Caco-2 (cell line): ENCODE results near the gene ZDHHC4. TPM values are rescaled to one million over a fixed set of nuclear protein-coding genes. Genes with fewer than 3 reads are reported as not detected.

ENCODE experiments used
- BruUV-seq: library from RNA; stranded (reverse); fragments of 400-500 nt; replicated peaks from 2 replicates; lab custom pipeline; 2021; lab: Mats Ljungman, UMichigan
- CTCF ChIA-PET: fragments of 300-600 bp; sonication (Branson Sonifier 250); formaldehyde crosslinking; loops from one replicate; lab custom pipeline; 2022; ENCODE audit warnings: antibody characterized with exemption; lab: Charles Lee
- POLR2A ChIA-PET: fragments of 300-600 bp; sonication (Branson Sonifier 250); formaldehyde crosslinking; loops from one replicate; lab custom pipeline; 2022; ENCODE audit warnings: antibody characterized with exemption; lab: Charles Lee
- DNase-seq, 2 experiments: peaks; one replicate each; pipeline versions ENCODE4 v3.0.0 to v3.0.0-alpha.2; 2020 to 2022
- H3K27me3 ChIP-seq: replicated peaks from 2 replicates; pipeline ENCODE4 v1.6.0; 2011; ENCODE audit warnings: low read length; ENCODE audit not compliant: control insufficient read depth, insufficient read depth
- H3K36me3 ChIP-seq: 2 replicates; pipeline ENCODE4 v1.5.1; 2011; ENCODE audit warnings: low read length; ENCODE audit not compliant: control insufficient read depth, insufficient read depth
- H3K4me1 ChIP-seq: fragments of 250-450 bp; sonication (Bioruptor Pico); 2 replicates; pipeline ENCODE4 v1.5.1; 2020; ENCODE audit warnings: mild to moderate bottlenecking
- H3K4me3 ChIP-seq: 2 replicates; pipeline ENCODE4 v1.5.1; 2011; ENCODE audit warnings: low read depth, mild to moderate bottlenecking, control low read depth, low read length
- H3K9me3 ChIP-seq: fragments of 250-450 bp; sonication (Bioruptor Pico); 2 replicates; pipeline ENCODE4 v1.5.1; 2020; ENCODE audit warnings: mild to moderate bottlenecking, moderate library complexity
- H3K27ac Mint-ChIP-seq: one replicate; pipeline ENCODE4 v1.8.0; 2022; ENCODE audit warnings: mixed read lengths; ENCODE audit not compliant: unreplicated experiment
- H3K27me3 Mint-ChIP-seq: one replicate; pipeline ENCODE4 v1.8.0; 2022; ENCODE audit warnings: mixed read lengths; ENCODE audit not compliant: insufficient read depth, unreplicated experiment
- H3K36me3 Mint-ChIP-seq: one replicate; pipeline ENCODE4 v1.8.0; 2022; ENCODE audit warnings: mild to moderate bottlenecking, mixed read lengths; ENCODE audit not compliant: insufficient read depth, unreplicated experiment
- H3K4me1 Mint-ChIP-seq: one replicate; pipeline ENCODE4 v1.8.0; 2022; ENCODE audit warnings: low read depth, mixed read lengths; ENCODE audit not compliant: unreplicated experiment
- H3K4me3 Mint-ChIP-seq: one replicate; pipeline ENCODE4 v1.8.0; 2022; ENCODE audit warnings: mild to moderate bottlenecking, moderate library complexity, mixed read lengths; ENCODE audit not compliant: unreplicated experiment
- H3K9me3 Mint-ChIP-seq: one replicate; pipeline ENCODE4 v1.8.0; 2022; ENCODE audit warnings: mixed read lengths; ENCODE audit not compliant: unreplicated experiment
- intact Hi-C: fragments of 100-400 bp; cut with micrococcal nuclease; formaldehyde crosslinking; loops from one replicate; pipeline ENCODE4 v1.10.0; 2022; ENCODE audit not compliant: unreplicated experiment
- total RNA-seq: library from RNA; stranded (reverse); gene quantifications from 2 replicates; pipeline ENCODE4 v1.2.3, GENCODE V29; 2022
- TF ChIP-seq, protein P1 (sequence below), 2 experiments: fragments of 200-600 bp in 1 of 2; IDR thresholded peaks; 1 replicate in 1 of 2; 2 replicates in 1 of 2; pipeline versions ENCODE4 v1.5.1 to v1.8.0; 2011 to 2022; ENCODE audit warnings: antibody characterized with exemption in 1 of 2, control low read depth in 1 of 2, inconsistent platforms in 1 of 2, low read depth in 1 of 2, low read length in 1 of 2, mild to moderate bottlenecking in 1 of 2, moderate library complexity in 1 of 2; ENCODE audit not compliant: insufficient read depth in 1 of 2, severe bottlenecking in 1 of 2, unreplicated experiment in 1 of 2

Gene ZDHHC4
- total RNA-seq, 1 experiment from 2014 or later = 78.9 TPM

DNA sequence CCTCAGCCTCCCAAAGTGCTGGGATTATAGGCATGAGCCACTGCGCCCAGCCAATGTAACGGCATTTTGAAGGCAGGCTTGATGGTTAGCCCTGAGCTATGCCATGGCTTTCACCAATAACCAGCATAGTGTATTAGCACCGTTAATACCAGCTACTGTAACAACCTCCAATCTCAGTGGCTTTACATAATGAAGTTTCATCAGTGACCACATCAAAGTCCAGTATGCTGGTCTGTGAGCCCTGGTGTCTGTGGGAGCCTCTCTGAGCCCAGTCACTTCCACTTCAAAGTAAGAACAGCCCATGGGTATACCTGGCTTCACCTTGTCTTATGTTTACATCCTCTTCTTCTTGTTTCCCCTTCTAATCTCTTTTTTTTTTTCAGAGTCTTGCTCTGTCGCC lies 11.6 kb upstream of the ZDHHC4 start:
- no peaks in the 10 kb centered on the region for H3K9me3 Mint-ChIP-seq
- intact Hi-C loops = no loop called here
- no TSS peak for BruUV-seq

DNA sequence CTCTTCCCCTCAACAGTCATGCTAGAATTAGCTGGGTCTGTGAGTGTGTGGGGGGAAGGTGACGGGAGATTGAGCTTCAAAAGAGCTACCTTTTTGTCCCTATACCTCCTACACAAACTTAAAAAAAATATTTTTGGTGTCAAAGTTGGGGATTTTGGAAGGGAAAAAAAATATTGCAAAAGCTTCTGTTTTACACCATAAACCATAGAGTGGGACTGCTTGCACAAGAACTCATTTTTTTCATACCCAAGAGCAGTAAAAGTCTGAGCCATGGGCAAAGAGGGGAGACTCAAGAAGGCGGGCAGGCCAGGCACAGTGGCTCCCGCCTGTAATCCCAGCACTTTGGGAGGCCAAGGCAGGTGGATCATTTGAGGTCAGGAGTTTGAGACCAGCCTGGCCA lies 9.4 kb upstream of the ZDHHC4 start:
- no peaks in the 10 kb centered on the region for H3K36me3 ChIP-seq

More for the DNA sequence above, 11.6 kb upstream of the ZDHHC4 start:
- no peaks in the 10 kb centered on the region for H3K9me3 ChIP-seq
- H3K4me3 Mint-ChIP-seq = no peak overlapping the region
- ChIA-PET CTCF (no interaction called here), POLR2A (no interaction called here)
- no peaks in the 10 kb centered on the region for H3K27me3 ChIP-seq
- no peak overlapping the region for H3K27ac Mint-ChIP-seq
- H3K36me3 ChIP-seq = no peaks in the 10 kb centered on the region
- peaks cover 3% of the 10 kb centered on the region for H3K27me3 Mint-ChIP-seq
- TF ChIP-seq, protein P1, sequence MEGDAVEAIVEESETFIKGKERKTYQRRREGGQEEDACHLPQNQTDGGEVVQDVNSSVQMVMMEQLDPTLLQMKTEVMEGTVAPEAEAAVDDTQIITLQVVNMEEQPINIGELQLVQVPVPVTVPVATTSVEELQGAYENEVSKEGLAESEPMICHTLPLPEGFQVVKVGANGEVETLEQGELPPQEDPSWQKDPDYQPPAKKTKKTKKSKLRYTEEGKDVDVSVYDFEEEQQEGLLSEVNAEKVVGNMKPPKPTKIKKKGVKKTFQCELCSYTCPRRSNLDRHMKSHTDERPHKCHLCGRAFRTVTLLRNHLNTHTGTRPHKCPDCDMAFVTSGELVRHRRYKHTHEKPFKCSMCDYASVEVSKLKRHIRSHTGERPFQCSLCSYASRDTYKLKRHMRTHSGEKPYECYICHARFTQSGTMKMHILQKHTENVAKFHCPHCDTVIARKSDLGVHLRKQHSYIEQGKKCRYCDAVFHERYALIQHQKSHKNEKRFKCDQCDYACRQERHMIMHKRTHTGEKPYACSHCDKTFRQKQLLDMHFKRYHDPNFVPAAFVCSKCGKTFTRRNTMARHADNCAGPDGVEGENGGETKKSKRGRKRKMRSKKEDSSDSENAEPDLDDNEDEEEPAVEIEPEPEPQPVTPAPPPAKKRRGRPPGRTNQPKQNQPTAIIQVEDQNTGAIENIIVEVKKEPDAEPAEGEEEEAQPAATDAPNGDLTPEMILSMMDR (IDR thresholded peaks at IDR 0.05; ENCODE audit: insufficient read depth in 1 of 2, low read depth in 1 of 2, low read length in 1 of 2, severe bottlenecking in 1 of 2, unreplicated experiment in 1 of 2) = no peak
- DNase-seq = no peak
- H3K4me1 Mint-ChIP-seq = no peaks in the 10 kb centered on the region
- no peak overlapping the region for H3K4me3 ChIP-seq
- no peaks in the 10 kb centered on the region for H3K36me3 Mint-ChIP-seq
- no peaks in the 10 kb centered on the region for H3K4me1 ChIP-seq

DNA sequence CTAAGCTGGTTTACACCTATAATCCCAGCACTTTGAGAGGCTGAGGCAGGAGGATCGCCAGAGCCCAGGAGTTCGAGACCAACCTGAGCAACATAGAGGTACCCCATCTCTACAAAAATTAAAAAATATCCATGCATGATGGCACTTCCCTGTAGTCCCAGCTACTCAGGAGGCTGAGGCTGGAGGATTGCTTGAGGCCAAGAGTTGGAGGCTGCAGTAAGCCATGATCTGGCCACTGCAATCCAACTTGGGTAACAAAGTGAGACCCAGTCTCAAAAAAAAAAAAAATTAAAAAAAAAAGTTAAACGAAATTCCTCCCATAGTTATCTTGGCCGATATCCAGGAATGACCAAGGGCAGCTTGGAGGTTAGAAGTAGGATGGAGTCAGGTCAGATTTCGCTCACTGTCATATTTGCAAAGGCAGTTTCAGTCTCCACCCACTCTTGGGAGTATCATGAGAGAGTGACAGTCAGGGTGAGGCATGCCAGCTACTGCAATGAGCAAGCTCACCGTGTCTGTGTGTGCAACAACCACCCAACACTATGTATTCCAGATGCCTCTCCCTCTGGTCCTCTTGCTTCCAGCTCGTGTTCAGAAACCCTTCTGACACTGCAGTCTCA lies 6.0 kb upstream of the ZDHHC4 start:
- POLR2A ChIA-PET = interaction anchor here (0.7 kb wide), 1 partner anchor 420 kb away, joined by 3 read pairs; no protein-coding TSS in a partner anchor
- Mint-ChIP-seq H3K9me3 (no peaks in the 10 kb centered on the region), H3K36me3 (no peaks in the 10 kb centered on the region), H3K4me3 (no peak overlapping the region), H3K4me1 (peaks cover 7% of the 10 kb centered on the region), H3K27ac (no peak overlapping the region), H3K27me3 (no peaks in the 10 kb centered on the region)
- DNase-seq = no peak
- Histone ChIP-seq H3K4me1 (no peaks in the 10 kb centered on the region), H3K27me3 (no peaks in the 10 kb centered on the region), H3K9me3 (no peaks in the 10 kb centered on the region), H3K36me3 (no peaks in the 10 kb centered on the region), H3K4me3 (no peak overlapping the region)
- intact Hi-C loops = no loop called here
- BruUV-seq = no TSS peak
- CTCF ChIA-PET = no interaction called here
- TF ChIP-seq, protein P1 (IDR thresholded peaks at IDR 0.05; ENCODE audit: insufficient read depth in 1 of 2, low read depth in 1 of 2, low read length in 1 of 2, severe bottlenecking in 1 of 2, unreplicated experiment in 1 of 2) = no peak

More for the DNA sequence above, 9.4 kb upstream of the ZDHHC4 start:
- CTCF ChIA-PET = no interaction called here
- no peaks in the 10 kb centered on the region for H3K36me3 Mint-ChIP-seq
- Histone ChIP-seq H3K4me1 (no peaks in the 10 kb centered on the region), H3K9me3 (no peaks in the 10 kb centered on the region), H3K4me3 (no peak overlapping the region), H3K27me3 (no peaks in the 10 kb centered on the region)
- no peaks in the 10 kb centered on the region for H3K9me3 Mint-ChIP-seq
- intact Hi-C loops = no loop called here
- POLR2A ChIA-PET = no interaction called here
- H3K27ac Mint-ChIP-seq = no peak overlapping the region
- BruUV-seq = no TSS peak
- no peak overlapping the region for H3K4me3 Mint-ChIP-seq
- H3K4me1 Mint-ChIP-seq = peaks cover 6% of the 10 kb centered on the region
- TF ChIP-seq, protein P1 (IDR thresholded peaks at IDR 0.05; ENCODE audit: insufficient read depth in 1 of 2, low read depth in 1 of 2, low read length in 1 of 2, severe bottlenecking in 1 of 2, unreplicated experiment in 1 of 2) = no peak
- no peak for DNase-seq
- H3K27me3 Mint-ChIP-seq = peaks cover 3% of the 10 kb centered on the region
